ENCODE data around the gene C13orf46. TPM values are rescaled to one million over a fixed set of nuclear protein-coding genes. Genes with fewer than 3 reads are reported as not detected.

The C13orf46 gene
- total and polyA plus RNA-seq, 2 of the 8 experiments (the other 6 are each of a cell fraction or from before 2014, with no cell fraction given) = 0.23 to 0.28 TPM

GRCh38 chr13:113931841-113932459 is 41.9 kb downstream of the C13orf46 start:
- no peaks in the 10 kb centered on the region for H3K27me3 ChIP-seq (replicated peaks in 1 of 4; ENCODE audit: control insufficient read depth in 3 of 4, extremely low read depth in 1 of 4, insufficient read depth in 3 of 4, low read length in 3 of 4)
- no peak overlapping the region; the same call in 1 of the 2 replicates for H2BK15ac ChIP-seq (ENCODE audit: low read length)
- H3K18ac ChIP-seq (ENCODE audit: extremely low read depth, low read length) = no peak overlapping the region
- H4K20me1 ChIP-seq (replicated peaks in 1 of 2; ENCODE audit: control insufficient read depth in 1 of 2, insufficient read depth in 2 of 2, low read length in 2 of 2) = no peaks in the 10 kb centered on the region
- H3K4me2 ChIP-seq (ENCODE audit: insufficient read depth in 1 of 2, low read depth in 2 of 2, low read length in 2 of 2) = no peak overlapping the region
- DNase-seq (ENCODE audit: low read depth in 1 of 2, low spot score in 2 of 2) (no peak), FAIRE-seq (no peak)
- no peak overlapping the region for H2BK120ac ChIP-seq (replicated peaks; ENCODE audit: low read depth, low read length)
- H3K23me2 ChIP-seq (ENCODE audit: low read depth, low read length) = no peaks in the 10 kb centered on the region
- H2BK20ac ChIP-seq (ENCODE audit: low read length) = no peak overlapping the region
- no peak overlapping the region; a peak in 1 of 7 replicates for H3K9ac ChIP-seq (replicated peaks in 1 of 4; ENCODE audit: extremely low read depth in 1 of 4, low read depth in 3 of 4, low read length in 3 of 4)
- CTCF ChIA-PET (ENCODE audit: partially characterized antibody) = interaction anchor here (0.7 to 1.0 kb wide), 3 partner anchors 24 to 410 kb away, joined by 3 to 6 read pairs (median 3); no protein-coding TSS in a partner anchor
- no peak overlapping the region for H4K91ac ChIP-seq (replicated peaks; ENCODE audit: insufficient read length, low read length)
- no peaks in the 10 kb centered on the region for H3K9me3 ChIP-seq (ENCODE audit: insufficient read depth in 2 of 2, low read depth in 1 of 2, low read length in 1 of 2)
- POLR2A ChIA-PET (ENCODE audit: partially characterized antibody) = no interaction called here
- no peaks in the 10 kb centered on the region for H3K79me2 ChIP-seq (ENCODE audit: control insufficient read depth in 1 of 2, insufficient read depth in 2 of 2, low read length in 2 of 2)
- no peak overlapping the region for H3K56ac ChIP-seq (replicated peaks; ENCODE audit: insufficient read length, low read depth, low read length)
- peaks cover 0 to 2% (median 0%) of the 10 kb centered on the region in 4 experiments; a peak in 3 of 7 replicates for H3K4me1 ChIP-seq (replicated peaks in 1 of 4; ENCODE audit: control insufficient read depth in 3 of 4, insufficient read depth in 4 of 4, low read length in 3 of 4)
- no peak overlapping the region for H3K23ac ChIP-seq (ENCODE audit: insufficient read length)
- no peaks in the 10 kb centered on the region for H3K36me3 ChIP-seq (ENCODE audit: control insufficient read depth in 2 of 4, insufficient read depth in 4 of 4, low read length in 3 of 4)
- no peak overlapping the region for H4K8ac ChIP-seq (ENCODE audit: extremely low read depth, insufficient read depth, low read length)
- H2AFZ ChIP-seq (ENCODE audit: low read length) = no peak overlapping the region
- no peak overlapping the region for H3K27ac ChIP-seq (ENCODE audit: low read depth, low read length)
- H4K5ac ChIP-seq (ENCODE audit: insufficient read length, low read depth, low read length) = no peak overlapping the region
- H3K79me1 ChIP-seq (ENCODE audit: low read depth, low read length) = no peaks in the 10 kb centered on the region
- no peak overlapping the region for H3K14ac ChIP-seq (ENCODE audit: insufficient read length)
- no peak overlapping the region for H3K4me3 ChIP-seq (ENCODE audit: extremely low read depth in 1 of 4, insufficient read depth in 2 of 4, low read depth in 3 of 4, low read length in 4 of 4)
- H3K4ac ChIP-seq (replicated peaks; ENCODE audit: insufficient read length, low read depth, low read length) = no peak overlapping the region
- no peak overlapping the region for H2BK12ac ChIP-seq (ENCODE audit: low read depth, low read length)
- 86% methylated on average over 16 of the region's 16 CpGs; no CpG with 5 or more reads in 1 of the 2 experiments for WGBS, 2 experiments (ENCODE audit: extremely low coverage in 1 of 2, insufficient coverage in 1 of 2, insufficient read length in 1 of 2, insufficient replicate concordance in 2 of 2, low coverage in 1 of 2, low lambda C conversion rate in 2 of 2, missing lambda C conversion rate in 1 of 2)
- H2AK5ac ChIP-seq (ENCODE audit: low read depth, low read length) = no peak overlapping the region
- 0 out of 2 replicates have a peak overlapping the region, but pooled peaks have one; percentile 35 for H2BK5ac ChIP-seq (ENCODE audit: low read depth, low read length)
- TF ChIP-seq CHD1 (IDR thresholded peaks at IDR 0.05; ENCODE audit: low read depth, low read length) (no peak), TCF12 (IDR thresholded peaks at IDR 0.05; ENCODE audit: low read depth, low read length) (no peak), POLR2AphosphoS5 (IDR thresholded peaks at IDR 0.05; ENCODE audit: low read depth, low read length) (no peak)

All from H1 (cell line).